K562 (cell line): ENCODE results near the gene UBR1. TPM values are rescaled to one million over a fixed set of nuclear protein-coding genes. Genes with fewer than 3 reads are reported as not detected.

ENCODE experiments used
- ATAC-seq: fragments of 200-7000 bp; cut with Tn5 transposase; 3 replicates; pipeline ENCODE4 v1.9.1; 2020; ENCODE audit warnings: moderate library complexity
- BruUV-seq: library from RNA; stranded (reverse); fragments of 400-500 nt; replicated peaks from 2 replicates; lab custom pipeline; 2021; lab: Mats Ljungman, UMichigan
- CTCF ChIA-PET: fragments of 300-600 bp; formaldehyde crosslinking; extraction: SDS; loops from one replicate; lab custom pipeline; 2021; ENCODE audit warnings: low intra/inter-chr PET ratio; lab: Yijun Ruan, JAX
- POLR2A ChIA-PET: fragments of 300-600, 350-650 bp; sonication (Branson Sonifier 250); formaldehyde crosslinking; extraction: SDS; loops from one replicate; lab custom pipeline; 2021; ENCODE audit warnings: antibody characterized with exemption, inconsistent platforms; lab: Yijun Ruan, JAX
- DNase-seq, 4 experiments: peaks; one replicate each; pipeline versions ENCODE4 v3.0.0 to v3.0.0-alpha.2; 2011 to 2018; ENCODE audit warnings: low spot score in 3 of 4, mixed read lengths in 3 of 4; ENCODE audit errors: extremely low read depth in 1 of 4
- FAIRE-seq: peaks from 2 replicates; lab custom pipeline; 2011; peaks lifted over from hg19 to GRCh38; lab: Jason Lieb, UNC
- H2AFZ ChIP-seq: 2 replicates; pipeline ENCODE4 v1.6.0; 2011; ENCODE audit warnings: low read depth, low read length, control low read depth, inconsistent platforms
- H3K27ac ChIP-seq: fragments of 200-600 bp; 3 replicates; pipeline ENCODE4 v1.8.0; 2011; ENCODE audit warnings: low read depth, mild to moderate bottlenecking, control low read depth, inconsistent platforms, low read length, moderate library complexity, mixed read lengths; ENCODE audit errors: extremely low read depth
- H3K27me3 ChIP-seq, 2 experiments: fragments of 300-600 bp in 1 of 2; 2 replicates in 1 of 2; 3 replicates in 1 of 2; pipeline versions ENCODE4 v1.6.0 to v1.8.0; 2011; ENCODE audit warnings: inconsistent platforms in 2 of 2, low read length in 2 of 2, mild to moderate bottlenecking in 1 of 2, mixed read lengths in 1 of 2, moderate library complexity in 1 of 2; ENCODE audit not compliant: control insufficient read depth in 2 of 2, insufficient read depth in 2 of 2
- H3K36me3 ChIP-seq: fragments of 300-600 bp; 3 replicates; pipeline ENCODE4 v1.8.0; 2011; ENCODE audit warnings: mild to moderate bottlenecking, low read length, inconsistent platforms; ENCODE audit not compliant: control insufficient read depth, insufficient read depth
- H3K4me1 ChIP-seq, 2 experiments: fragments of 200-600 bp in 1 of 2; replicated peaks in 1 of 2; 2 replicates in 1 of 2; 3 replicates in 1 of 2; pipeline versions ENCODE4 v1.5.1 to v1.8.0; 2011; ENCODE audit warnings: inconsistent platforms in 2 of 2, low read length in 2 of 2, mild to moderate bottlenecking in 1 of 2, mixed read lengths in 1 of 2, moderate library complexity in 1 of 2; ENCODE audit not compliant: control insufficient read depth in 2 of 2, insufficient read depth in 2 of 2
- H3K4me2 ChIP-seq: 2 replicates; pipeline ENCODE4 v1.6.1; 2011; ENCODE audit warnings: low read length, control low read depth, inconsistent platforms, mixed read lengths; ENCODE audit not compliant: insufficient read depth
- H3K4me3 ChIP-seq: fragments of 200-600 bp; sonication (generic), shearing (Covaris generic); 2 replicates; pipeline ENCODE4 v1.5.1; 2016; ENCODE audit warnings: control low read depth, inconsistent platforms
- H3K79me2 ChIP-seq: fragments of 200-600 bp; 3 replicates; pipeline ENCODE4 v1.8.0; 2011; ENCODE audit warnings: low read length, inconsistent platforms; ENCODE audit not compliant: control insufficient read depth, insufficient read depth
- H3K9ac ChIP-seq, 2 experiments: 2 replicates each; pipeline versions ENCODE4 v1.6.0 to v1.6.1; 2011; ENCODE audit warnings: low read depth in 2 of 2, low read length in 2 of 2, control low read depth in 1 of 2, inconsistent platforms in 1 of 2, mild to moderate bottlenecking in 1 of 2, mixed read lengths in 1 of 2; ENCODE audit not compliant: insufficient read depth in 1 of 2
- H3K9me1 ChIP-seq: one replicate; pipeline ENCODE4 v1.6.0; 2011; ENCODE audit warnings: inconsistent platforms, mild to moderate bottlenecking, low read length, moderate library complexity; ENCODE audit not compliant: control insufficient read depth, insufficient read depth
- H3K9me3 ChIP-seq: replicated peaks from 2 replicates; pipeline ENCODE4 v1.5.1; 2011; ENCODE audit warnings: low read depth, low read length, inconsistent platforms; ENCODE audit not compliant: control insufficient read depth, insufficient read depth
- H4K20me1 ChIP-seq: replicated peaks from 2 replicates; pipeline ENCODE4 v1.6.1; 2011; ENCODE audit warnings: low read length, inconsistent platforms, mixed read lengths; ENCODE audit not compliant: control insufficient read depth, insufficient read depth
- GTF2E2 ChIP-seq: fragments of 200-800 bp; sonication (Bioruptor generic); IDR thresholded peaks from 2 replicates; pipeline ENCODE4 v1.6.1; 2016; ENCODE audit warnings: missing genetic modification characterization, missing compliant biosample characterization
- MECOM ChIP-seq: fragments of 250-450 bp; sonication (Bioruptor Pico); IDR thresholded peaks from 2 replicates; pipeline ENCODE4 v1.8.0; 2022; ENCODE audit warnings: inconsistent platforms
- MTA2 ChIP-seq: fragments of 450-650 bp; IDR thresholded peaks from 2 replicates; pipeline ENCODE4 v1.6.1; 2016; ENCODE audit warnings: low read depth
- NR3C1 ChIP-seq: sonication (generic); formaldehyde crosslinking; IDR thresholded peaks from 2 replicates; pipeline ENCODE4 v1.8.1; 2022; ENCODE audit warnings: missing genetic modification reagents
- POLR2A ChIP-seq: fragments of 450-650 bp; conservative IDR thresholded peaks from 2 replicates; pipeline ENCODE4 v1.6.1; 2016
- RBM25 ChIP-seq: fragments of 200-400 bp; formaldehyde crosslinking; IDR thresholded peaks from 2 replicates; pipeline ENCODE4 v1.6.1; 2018; ENCODE audit warnings: low read length, low read depth, moderate library complexity; ENCODE audit not compliant: severe bottlenecking
- ZBTB40 ChIP-seq, 2 experiments: fragments of 450-650 bp in 1 of 2; sonication (generic) in 1 of 2; formaldehyde crosslinking in 1 of 2; IDR thresholded peaks; 2 replicates each; pipeline versions ENCODE4 v1.7.1 to v1.9.0; 2016 to 2022; ENCODE audit warnings: inconsistent platforms in 1 of 2, mild to moderate bottlenecking in 1 of 2, missing genetic modification reagents in 1 of 2
- WGBS: fragments of 100-300 bp; shearing (Covaris generic); methylation state at CpG from one replicate; pipeline ENCODE4 v1.1.6; 2016; ENCODE audit warnings: low coverage, mixed read lengths; ENCODE audit not compliant: insufficient coverage; ENCODE audit errors: missing lambda C conversion rate; 5-methylcytosine and 5-hydroxymethylcytosine counted together
- in situ Hi-C: fragments of 300-500 bp; cut with MboI; formaldehyde crosslinking; loops from 4 replicates; pipeline ENCODE4 v1.15.0; 2018; ENCODE audit warnings: inconsistent platforms, mixed read lengths
- intact Hi-C: fragments of 100-400 bp; cut with micrococcal nuclease; formaldehyde crosslinking; loops from 2 replicates; pipeline ENCODE4 v1.14.2; 2022
- polyA plus RNA-seq, 8 experiments: library from polyadenylated mRNA; depleted of rRNA in 4 of 8; stranded (reverse) in 5 of 8; unstranded in 3 of 8; fragments of >200 nt; fragmentation: Nextera tagmentation in 2 of 8; fragmentation: Illumina TruSeq in 1 of 8; extraction: Ambion mirVana in 2 of 8; extraction: Trizol in 1 of 8; gene quantifications; 2 replicates each; pipeline versions ENCODE4 v1.2.1 to v1.2.3, GENCODE V29; 2011 to 2014; ENCODE audit warnings: inconsistent platforms in 1 of 8, missing spikeins in 1 of 8
- total RNA-seq, 7 experiments: library from RNA; depleted of rRNA in 6 of 7; stranded (reverse); fragments of >200 nt in 6 of 7; fragmentation: Illumina TruSeq in 2 of 7; extraction: Trizol in 2 of 7; gene quantifications; 2 replicates each; pipeline versions ENCODE4 v1.2.1 to v1.2.3, GENCODE V29; 2011 to 2021; ENCODE audit warnings: low replicate concordance in 1 of 7

Gene UBR1
- total and polyA plus RNA-seq, 9 of the 15 experiments (the other 6 are each of a cell fraction or from before 2014, with no cell fraction given), result 5.8 to 30.7 (median 15.3) TPM

GRCh38 chr15:43121863-43122262 is 16.0 kb upstream of the UBR1 start:
- no peak for ATAC-seq
- peaks cover 10 to 12% of the 10 kb centered on the region in 2 experiments; a peak in 4 of 5 replicates for H3K4me1 ChIP-seq
- no peaks in the 10 kb centered on the region for H3K79me2 ChIP-seq
- H3K27me3 ChIP-seq, result no peaks in the 10 kb centered on the region
- H4K20me1 ChIP-seq, result no peaks in the 10 kb centered on the region
- H3K27ac ChIP-seq, result no peak overlapping the region
- FAIRE-seq, result no peak
- peak overlapping the region; percentile 81 for H3K4me2 ChIP-seq
- ChIA-PET POLR2A (interaction anchor here (0.7 to 1.9 kb wide), 5 partner anchors 10 to 41 kb away, joined by 3 to 8 read pairs (median 4); partner anchors contain the start of gene UBR1), CTCF (no interaction called here)
- intact Hi-C loops (no loop called here), in situ Hi-C loops (no loop called here)
- H3K9ac ChIP-seq, result no peak overlapping the region; a peak in 1 of 4 replicates
- 32% methylated on average over 2 of the region's 2 CpGs for WGBS
- peak overlapping the region; percentile 90 for H2AFZ ChIP-seq
- no peaks in the 10 kb centered on the region for H3K9me1 ChIP-seq
- DNase-seq, result no peak
- no peaks in the 10 kb centered on the region for H3K9me3 ChIP-seq
- TF ChIP-seq NR3C1 (CRISPR knock-in tag) (no peak), MTA2 (no peak), RBM25 (peak; percentile 78), ZBTB40 (IDR thresholded peaks at IDR 0.05) (peak; percentile 86), ZBTB40 (CRISPR knock-in tag; IDR thresholded peaks at IDR 0.05) (peak; percentile 46; the same call in 1 of the 2 replicates), POLR2A (no peak), MECOM (no peak), GTF2E2 (tag) (0 out of 2 replicates have a peak, but pooled peaks have one; percentile 22)
- BruUV-seq, result no TSS peak
- no peaks in the 10 kb centered on the region for H3K36me3 ChIP-seq
- no peak overlapping the region for H3K4me3 ChIP-seq
